T-helper 2 cell (primary cell): ENCODE measurements around the gene TIMM13.
"Not testable (repeated sequence)": the region's sequence is repeated elsewhere in the genome, so short reads cannot be mapped to it uniquely, and the experiment has no call there.

Experiments used
- DNase-seq, 5 experiments: peaks; one replicate each; pipeline versions ENCODE4 v3.0.0 to v3.0.0-alpha.2; 2012 to 2022

The TIMM13 gene

GRCh38 chr19:2429917-2430535 lies 2.6 kb upstream of the TIMM13 start:
- DNase-seq, result no peak

DNA sequence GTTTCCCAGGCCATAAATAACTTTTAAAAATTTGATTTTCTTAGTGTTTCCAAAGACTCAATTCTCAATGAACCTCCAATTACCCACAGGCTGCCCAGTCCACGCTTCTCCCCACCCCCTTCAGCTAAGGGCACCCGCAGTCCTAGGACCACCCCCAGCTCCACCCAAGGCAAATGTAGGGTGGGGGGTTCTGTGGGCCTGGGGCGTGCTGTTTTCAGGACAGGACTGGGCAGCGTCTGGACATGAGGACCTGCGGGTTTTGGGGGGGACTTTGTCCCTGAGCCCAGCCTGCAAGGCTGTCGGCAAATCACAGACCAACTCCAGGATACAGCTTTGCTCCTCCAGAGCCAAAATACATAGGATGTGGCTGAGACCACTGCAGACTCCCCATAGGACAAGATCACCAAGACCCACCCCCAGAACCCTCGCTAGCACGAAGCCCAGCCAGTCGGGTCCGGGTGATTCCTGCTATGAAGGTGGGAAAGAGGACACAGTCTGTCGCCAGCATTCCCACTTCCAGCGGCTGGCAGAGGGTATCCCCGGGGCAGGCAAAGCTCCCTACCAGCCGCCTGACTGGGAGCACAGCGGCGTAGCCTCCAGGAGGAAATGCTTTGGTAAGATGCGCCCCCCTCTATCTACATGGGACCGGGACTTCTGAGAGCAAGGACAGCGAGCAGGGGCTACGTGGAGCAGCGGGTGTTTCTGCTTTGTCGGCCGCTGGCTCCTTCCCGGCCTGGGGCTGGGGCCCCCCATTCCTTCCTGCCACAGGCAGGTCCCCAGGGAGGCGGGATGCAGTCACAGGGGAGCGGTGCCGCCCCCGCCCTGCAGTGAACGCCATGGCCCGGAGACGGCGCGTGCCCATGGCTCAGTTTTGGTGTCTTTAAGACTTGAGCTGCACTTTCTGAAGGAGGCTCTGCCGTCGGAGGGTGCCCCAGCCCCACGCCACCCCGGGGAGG lies 1.6 kb upstream of the TIMM13 start:
- DNase-seq, result no peak

DNA sequence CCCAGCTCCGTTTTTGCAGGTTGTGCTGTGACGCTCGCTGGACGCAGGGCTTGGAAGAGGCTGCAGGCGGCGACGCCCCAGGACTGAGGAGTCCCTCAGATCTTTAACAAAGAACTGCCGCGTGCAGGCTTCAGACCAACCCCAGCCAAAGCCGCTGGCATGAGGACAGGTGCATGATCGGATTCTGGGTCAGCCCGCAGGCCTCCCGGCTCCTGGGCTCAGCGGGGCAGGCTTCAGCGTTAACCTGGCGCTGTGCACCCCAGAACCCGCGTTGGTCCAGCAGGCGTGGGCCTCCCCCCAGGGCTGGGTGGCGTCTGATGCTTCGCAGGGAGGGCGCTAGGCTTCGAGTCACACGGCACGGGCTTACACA lies 920 bp upstream of the TIMM13 start:
- DNase-seq, result no peak

DNA sequence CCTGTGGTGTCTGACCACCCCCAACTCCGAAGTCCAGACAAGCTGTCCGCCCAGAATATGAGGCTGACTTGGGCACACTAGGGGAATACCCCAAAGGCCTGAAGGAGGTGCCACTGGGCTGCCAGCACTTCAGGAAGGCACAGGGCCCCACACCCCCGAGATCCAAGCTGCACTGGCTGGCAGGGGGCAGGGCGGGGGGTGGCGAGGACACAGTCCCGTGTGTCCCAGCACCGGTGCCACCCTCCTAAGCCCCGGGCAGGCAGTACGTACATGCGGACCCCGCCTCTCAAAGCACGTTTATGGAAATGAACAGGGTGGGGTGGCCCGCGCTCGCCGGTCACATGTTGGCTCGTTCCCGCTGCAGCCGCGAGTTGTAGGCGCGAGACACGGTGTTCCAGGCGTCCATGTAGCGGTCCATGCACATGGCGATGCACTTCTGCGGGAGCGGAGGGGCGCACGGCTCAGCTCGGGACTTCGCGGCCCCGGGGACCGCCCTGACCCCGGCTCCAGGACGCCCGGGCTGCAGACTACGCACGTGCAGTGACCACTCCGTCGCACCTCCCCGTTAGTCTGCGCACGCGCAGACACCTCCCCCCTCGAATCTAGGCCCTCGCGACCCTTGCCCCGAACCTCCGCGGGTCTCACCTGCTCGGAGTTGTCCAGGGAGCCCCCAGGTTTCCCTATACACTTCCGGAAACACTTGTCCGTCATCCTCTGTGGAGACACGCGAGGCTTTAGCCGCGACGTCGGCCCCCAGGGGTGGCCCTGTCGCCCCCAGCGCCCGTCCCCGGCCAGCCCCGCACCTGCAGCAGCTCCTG lies 566 bp downstream of the TIMM13 start:
- DNase-seq, result peak in 3 of 5 experiments; percentile 8 to 45 (median 14)

DNA sequence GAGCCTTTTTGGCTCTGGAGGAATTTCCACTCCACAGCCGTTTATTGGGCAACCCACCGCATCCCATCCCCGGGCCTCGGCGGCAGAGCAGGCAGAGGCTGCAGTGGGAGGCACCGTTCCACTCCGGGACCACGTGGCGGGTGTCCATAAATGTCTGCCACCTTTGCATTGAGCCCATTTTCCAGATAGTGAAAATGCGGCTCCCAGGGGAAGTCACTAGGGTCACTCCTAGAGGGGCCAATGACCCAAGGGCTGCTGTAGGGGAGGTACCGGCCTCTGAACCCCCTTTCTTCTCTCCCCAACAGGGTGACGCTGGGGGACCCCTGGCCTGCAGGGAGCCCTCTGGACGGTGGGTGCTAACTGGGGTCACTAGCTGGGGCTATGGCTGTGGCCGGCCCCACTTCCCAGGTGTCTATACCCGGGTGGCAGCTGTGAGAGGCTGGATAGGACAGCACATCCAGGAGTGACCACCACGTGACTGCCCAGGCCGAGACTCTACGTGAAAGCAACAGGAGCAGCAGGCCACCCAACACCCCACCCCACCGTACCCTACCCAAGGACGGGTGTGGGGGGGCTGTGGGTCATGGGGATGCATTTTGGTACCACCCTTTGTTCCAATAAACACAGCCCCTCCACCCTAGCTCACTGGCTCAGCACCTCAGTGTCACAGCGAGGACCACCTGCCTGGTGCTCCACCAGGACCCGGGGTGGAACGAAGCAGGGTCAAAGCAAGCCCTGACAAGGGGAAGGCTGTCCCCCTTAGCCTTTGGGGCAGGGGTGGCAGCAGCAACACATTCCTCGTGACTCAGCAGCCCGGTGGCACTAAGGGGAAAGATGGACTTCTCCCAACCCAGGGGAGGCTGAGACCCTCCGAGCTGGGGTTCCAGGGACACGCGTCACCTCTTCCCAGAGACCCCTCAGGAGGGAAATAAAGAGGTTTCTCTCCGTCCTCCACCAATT lies 1.5 kb downstream of the TIMM13 start:
- no peak for DNase-seq

- DNase-seq, result no peak
Observed at GRCh38 chr19:2424686-2425621, 2.4 kb downstream of the TIMM13 start.

GRCh38 chr19:2423915-2424685 lies 3.3 kb downstream of the TIMM13 start:
- DNase-seq, result no peak

GRCh38 chr19:2423071-2423914 lies 4.1 kb downstream of the TIMM13 start:
- no peak for DNase-seq

- DNase-seq, result no peak
Observed at GRCh38 chr19:2421581-2422306, 5.6 kb downstream of the TIMM13 start.

DNA sequence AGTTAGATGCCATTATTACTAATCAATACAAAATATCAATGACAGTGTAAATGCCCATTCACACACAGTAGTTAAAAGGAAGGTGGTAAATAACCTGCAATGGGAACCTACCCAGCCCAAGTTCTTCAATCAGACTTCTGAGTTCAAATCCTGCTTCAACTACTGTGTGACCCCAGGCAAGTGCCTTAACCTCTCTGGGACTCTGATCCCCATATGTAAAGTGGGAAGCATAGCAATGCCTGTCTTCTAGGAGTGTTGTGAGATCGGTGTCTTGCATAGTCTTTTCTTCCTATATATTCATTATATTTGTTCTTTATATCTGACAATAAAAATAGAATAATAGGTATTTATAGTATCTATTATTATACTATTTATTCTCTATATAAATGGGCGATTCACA lies 6.9 kb downstream of the TIMM13 start:
- no peak for DNase-seq

DNA sequence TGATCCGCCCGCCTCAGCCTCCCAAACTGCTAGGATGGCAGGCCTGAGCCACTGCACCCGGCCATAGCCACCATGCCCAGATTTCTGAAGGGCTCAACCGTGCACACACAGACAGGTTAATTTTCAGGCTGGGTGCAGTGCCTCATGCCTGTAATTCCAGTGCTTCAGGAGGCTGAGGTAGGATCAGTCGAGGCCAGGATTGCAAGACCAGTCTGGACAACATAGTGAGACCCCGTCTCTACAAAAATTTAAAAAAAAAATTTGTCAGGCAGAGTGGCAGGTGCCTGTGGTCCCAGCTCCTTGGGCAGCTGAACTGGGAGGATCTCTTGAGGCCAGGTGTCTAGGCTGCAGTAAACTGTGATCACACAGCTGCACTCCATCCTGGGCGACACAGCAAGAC lies 7.6 kb downstream of the TIMM13 start:
- DNase-seq, result no peak

DNA sequence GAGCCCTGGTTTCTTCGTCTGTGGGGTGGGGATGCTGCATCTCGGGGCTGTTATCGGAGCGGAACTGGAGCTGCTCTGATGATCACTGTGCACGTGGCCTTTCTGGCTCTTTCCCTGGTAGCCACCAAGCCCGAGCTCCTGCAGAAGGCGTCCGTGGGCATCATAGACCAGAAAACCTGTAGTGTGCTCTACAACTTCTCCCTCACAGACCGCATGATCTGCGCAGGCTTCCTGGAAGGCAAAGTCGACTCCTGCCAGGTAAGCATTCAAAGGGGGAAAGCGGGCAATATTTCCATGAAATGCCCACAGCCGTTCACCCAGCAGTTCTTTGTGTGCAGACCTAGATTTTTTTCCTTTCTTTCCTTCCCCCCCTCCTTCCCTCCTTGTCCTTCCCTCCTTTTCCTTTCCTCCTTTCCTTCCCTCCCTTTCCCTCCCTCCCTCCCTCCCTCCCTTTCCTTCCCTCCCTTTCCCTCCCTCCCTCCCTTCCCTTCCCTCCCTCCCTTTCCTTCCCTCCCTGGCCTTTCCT lies 9.4 kb downstream of the TIMM13 start:
- DNase-seq, result peak in 1 of 5 experiments; percentile 22

GRCh38 chr19:2417436-2417835 lies 9.9 kb downstream of the TIMM13 start:
- not testable (repeated sequence) for DNase-seq

DNA sequence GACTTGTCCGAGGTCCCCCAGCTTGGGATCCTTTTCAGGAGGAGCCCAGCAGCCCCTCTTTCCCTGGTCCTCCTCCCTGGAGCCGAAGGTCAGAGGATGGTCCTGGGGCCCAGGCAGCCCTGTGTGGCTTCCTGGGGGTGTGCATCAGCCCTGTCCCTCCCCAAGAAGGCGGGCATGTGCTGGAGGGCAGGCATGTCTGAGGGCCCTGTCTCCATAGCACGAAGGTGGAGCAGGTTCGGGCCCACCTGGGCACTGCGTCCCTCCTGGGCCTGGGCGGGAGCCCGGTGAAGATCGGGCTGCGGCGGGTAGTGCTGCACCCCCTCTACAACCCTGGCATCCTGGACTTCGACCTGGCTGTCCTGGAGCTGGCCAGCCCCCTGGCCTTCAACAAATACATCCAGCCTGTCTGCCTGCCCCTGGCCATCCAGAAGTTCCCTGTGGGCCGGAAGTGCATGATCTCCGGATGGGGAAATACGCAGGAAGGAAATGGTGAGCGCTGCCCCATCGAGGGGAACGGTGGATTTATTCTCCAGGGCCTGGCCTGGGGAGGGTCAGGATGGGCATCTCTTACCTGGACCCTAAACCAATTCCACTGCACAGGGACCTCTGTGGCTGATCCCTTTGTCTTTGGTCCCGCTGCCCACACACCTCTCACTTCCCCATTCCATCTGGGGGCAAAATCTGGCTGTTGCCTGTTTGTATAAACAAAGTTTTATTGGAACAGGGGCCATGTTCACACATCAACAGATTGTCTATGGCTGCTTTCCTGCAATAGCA lies 10.9 kb downstream of the TIMM13 start:
- no peak for DNase-seq

- DNase-seq, result no peak
Observed at GRCh38 chr19:2415973-2416319, 11.4 kb downstream of the TIMM13 start.

- no peak for DNase-seq
Observed at GRCh38 chr19:2415281-2415972, 12.0 kb downstream of the TIMM13 start.

- DNase-seq, result no peak
Observed at GRCh38 chr19:2413629-2414028, 13.8 kb downstream of the TIMM13 start.
